Stimulated activated CD4-positive, alpha-beta T cell treated with anti-CD3 and anti-CD28 coated beads, Interleukin-1b, Interleukin-23, amount 100 ng/mL, for 1 hour (primary cell): ENCODE measurements around the gene PDPK1.
"Not testable (repeated sequence)": the region's sequence is repeated elsewhere in the genome, so short reads cannot be mapped to it uniquely, and the experiment has no call there.

Experiments
- DNase-seq, 2 donors: peaks; one replicate each; pipeline ENCODE4 v3.0.0-alpha.2; 2020; ENCODE audit warnings: low read depth in 2 of 2

PDPK1 gene

DNA sequence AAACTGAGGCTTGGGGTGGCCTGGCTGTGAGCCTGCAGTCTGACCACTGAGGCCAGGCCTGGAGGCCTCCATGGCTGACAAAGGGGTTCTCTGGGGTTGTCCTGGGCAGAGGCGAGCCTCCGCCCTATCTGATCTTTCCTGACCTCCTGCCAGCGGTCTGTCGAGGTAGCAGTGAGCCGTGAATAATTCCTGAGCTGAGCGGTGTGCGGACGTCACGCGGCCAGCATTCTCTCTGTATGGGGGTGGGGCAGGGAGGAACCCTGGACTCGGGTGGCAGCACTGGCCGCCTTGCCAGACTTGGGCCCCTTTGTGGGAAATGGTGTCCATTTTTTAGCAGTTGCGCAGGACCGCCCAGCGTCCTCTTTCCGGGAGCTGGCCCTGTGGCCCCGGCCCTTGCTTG lies 74.1 kb downstream of the PDPK1 start:
- not testable (repeated sequence) for DNase-seq

DNA sequence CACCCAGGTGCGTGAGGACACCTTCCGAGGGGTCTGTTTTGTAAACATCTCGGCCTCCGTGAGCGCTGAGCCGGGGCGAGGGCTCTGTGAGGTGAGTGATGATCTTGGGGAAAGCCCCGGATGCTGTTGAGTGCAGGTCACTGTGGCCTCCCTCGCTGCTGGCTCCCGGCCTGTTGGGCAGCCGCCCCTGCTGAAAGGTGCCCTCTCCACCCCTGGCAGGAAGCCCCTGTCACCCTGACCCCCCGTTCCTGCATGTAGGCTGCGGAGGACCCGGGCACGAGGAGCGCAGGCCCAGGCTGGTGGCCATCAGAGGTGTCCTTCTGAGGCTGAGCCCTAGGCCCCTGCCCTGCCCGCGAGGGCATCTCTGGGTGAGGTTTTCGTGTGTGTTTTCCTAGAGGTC lies 75.4 kb downstream of the PDPK1 start:
- DNase-seq, result not testable (repeated sequence)

DNA sequence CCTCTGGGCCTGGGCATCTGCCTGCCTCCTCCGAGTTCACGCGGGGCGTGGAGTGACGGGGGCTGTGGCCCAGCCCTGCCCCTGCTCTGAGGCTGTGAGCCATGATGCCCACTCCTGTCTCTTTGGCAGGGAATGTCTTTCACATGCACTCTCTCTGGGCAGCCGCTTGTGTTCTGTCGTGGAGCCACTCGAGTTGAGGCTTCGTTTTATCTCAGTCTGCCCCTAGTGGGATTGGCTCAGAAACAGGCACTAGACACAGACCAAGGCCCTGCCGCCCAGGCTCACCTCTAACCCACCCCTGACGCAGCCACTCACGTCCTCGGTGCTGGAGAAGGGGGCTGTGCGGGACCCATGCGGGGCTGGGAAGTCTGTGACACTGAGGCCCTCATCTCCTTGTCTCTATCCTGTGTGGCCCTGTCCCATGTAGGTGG lies 77.0 kb downstream of the PDPK1 start:
- DNase-seq, result no peak

DNA sequence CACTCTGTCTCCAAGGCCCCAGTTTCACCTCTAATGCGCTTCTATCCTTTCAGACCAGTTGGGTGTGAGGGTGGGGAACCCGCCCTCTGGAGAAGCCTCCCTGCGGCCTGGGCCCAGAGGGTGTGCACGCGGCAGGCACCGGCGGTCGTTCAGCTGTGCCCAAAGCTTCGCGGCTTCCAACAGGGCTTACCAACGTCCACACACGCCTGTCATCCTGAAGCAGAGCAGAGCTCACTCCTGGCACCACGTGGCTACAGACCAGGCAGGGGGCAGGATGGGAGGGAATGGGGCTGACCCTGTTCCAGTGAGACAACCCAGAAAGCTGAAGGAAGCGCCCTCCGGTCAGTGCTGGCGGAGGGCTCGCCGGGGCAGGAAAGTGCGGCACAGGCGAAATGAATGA lies 81.1 kb downstream of the PDPK1 start:
- not testable (repeated sequence) for DNase-seq

DNA sequence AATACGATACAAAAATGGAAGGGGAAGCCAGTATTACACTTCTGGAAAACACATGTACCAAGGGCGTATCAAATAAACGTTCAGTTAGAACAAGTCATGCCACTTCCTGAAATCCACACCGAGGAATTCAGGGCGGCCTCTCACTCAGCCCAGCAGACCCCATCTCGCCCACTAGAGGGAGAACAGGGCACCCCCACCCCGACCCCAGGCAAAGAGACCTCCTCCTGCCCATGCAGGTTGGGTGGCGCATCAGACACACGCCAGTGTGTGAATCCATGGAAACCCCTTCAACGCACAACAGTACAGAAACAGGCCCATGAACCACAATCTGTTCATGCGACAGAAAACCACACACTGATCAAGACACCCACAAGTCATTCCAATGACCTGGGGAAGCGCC lies 81.8 kb downstream of the PDPK1 start:
- DNase-seq, result not testable (repeated sequence)

DNA sequence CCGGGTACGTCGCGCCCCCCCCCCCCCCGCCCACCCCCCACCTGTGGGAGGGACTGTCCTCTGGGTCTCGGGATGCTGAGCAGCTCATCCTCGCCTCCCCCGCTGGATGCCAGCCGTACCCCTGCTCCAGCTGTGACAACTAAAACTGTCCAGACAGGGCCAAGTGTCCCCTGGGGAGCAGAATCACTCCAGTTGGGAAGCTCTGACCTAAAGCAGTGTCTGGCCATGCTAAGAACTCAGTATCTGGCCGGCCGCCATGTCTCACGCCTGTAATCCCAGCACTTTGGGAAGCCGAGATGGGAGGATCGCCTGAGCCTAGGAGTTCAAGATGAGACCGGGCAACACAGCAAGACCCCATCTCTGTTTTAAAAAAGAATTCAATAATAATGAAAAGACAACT lies 83.0 kb downstream of the PDPK1 start:
- not testable (repeated sequence) for DNase-seq

DNA sequence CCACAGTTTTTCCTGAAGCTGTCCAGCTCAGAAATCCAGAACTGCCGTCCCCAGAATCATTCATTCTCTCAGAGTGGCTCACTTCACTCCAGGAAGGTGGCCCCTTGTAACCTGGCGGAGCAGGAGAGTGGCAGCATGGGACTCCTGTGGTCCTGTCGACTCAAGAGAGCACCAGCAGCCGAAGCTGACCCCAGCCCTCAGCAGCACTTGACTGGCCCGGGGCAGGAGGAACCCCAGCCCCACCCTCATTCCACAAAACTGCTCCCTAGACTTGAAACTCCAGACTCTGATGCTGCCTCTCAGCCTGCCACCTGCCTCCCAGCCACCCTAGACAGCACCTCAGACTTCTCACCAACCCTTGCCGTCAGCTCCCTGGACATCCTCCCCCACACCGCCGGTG lies 83.6 kb downstream of the PDPK1 start:
- not testable (repeated sequence) for DNase-seq

DNA sequence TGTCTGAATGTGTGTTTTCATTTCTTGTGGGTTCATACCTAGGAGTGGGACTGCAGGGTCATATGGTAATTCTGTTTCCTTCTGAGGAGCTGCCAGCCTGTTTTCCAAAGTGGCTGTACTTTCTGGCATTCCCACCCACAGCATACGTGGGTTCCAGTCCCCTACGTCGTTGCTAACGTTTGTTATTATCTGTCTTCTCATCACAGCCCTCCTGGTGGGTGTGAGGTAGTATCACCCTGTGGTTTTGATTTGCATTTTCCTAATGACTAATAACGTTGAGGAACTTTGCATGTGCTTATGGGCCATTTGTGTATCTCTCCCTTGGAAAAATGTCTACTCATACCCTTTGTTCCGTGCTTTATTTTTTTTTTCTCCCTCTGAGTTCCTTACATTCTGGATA lies 89.3 kb downstream of the PDPK1 start:
- DNase-seq, result not testable (repeated sequence)

DNA sequence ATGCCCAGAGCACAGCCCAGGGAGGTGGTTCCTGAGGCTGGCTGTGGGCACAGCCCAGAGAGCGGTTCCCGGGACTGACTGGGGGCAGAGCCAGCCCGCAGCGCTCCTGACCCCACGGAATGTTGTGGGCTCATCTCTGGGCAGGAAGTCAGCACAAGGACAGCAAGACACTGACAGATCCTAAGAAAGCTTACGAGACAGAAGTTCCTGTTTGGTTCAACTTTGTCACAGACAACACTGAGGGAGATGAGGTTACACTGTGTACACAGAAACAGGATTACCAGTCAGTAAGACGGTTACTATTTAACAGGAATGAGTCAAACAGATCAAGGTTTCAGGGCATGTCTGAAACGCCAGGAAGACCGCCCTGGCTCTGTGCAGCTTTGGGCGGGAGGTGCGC lies 93.4 kb downstream of the PDPK1 start:
- DNase-seq, result not testable (repeated sequence)

DNA sequence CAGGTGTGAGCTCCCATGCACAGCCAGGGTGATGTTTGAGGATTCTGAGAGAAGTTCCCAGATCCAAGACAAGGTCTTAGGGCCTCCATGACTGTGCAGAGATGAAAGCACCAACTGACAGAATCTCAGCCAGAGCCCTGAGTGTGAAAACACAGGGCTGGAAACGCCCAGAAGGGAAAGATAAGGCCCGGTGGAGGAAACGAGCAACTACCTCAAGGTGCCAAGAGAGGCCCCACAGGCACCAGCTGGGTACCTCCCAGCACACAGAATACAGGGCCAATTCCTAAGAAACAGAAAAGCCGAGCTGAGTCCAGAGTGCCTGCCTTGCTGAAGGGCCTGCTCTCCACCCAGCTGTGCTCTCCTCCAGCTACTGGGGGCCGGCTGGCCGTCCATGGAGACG lies 94.5 kb downstream of the PDPK1 start:
- DNase-seq, result not testable (repeated sequence)

DNA sequence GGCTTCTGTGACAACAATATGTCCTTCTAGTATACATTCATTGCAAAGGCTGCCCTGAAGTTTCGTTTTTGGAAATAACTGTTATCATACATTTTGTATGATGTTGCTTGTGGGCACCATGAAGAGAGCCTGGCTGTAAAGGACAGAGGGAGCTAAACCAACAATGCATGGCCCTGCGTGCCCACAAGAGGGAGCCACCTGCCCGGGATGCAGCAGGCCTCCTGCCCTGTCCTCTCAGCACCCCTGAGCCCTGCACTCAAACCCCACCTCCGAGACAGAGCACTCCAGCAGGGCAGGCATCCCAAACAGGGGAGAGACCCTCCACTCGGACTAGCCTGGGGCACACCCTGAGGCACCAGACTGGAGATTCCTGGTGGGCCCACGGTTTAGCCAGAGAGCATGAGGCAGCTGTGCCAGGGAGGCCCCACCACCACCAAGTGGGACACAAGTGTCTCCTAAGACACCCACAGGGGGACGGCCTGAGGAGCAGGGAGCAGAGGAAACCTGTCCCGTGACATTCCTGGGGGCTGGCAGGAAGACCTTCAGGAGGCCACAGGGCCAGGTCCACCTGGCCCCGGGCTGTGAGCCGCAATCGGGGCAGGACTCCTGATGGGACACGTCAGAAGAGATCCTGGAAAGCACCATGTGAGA lies 101.4 kb downstream of the PDPK1 start:
- peak; percentile 18 to 27 for DNase-seq

DNA sequence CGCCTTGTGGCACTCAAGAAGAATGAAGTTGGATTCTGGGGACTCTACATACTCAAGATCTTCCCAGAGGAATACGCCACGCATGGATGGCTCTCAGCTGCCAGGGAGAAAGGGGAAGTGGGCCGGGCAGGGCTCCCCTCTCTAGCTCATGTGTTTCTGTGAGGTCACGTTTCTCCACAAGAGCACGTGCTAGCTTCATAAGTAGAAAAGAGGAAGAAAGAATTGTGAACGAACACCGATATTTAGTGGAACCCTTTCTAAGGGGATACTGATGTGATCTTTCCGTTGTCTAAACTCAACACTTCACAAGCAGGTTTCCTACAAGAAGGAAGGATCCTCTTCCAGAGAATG lies 101.9 kb downstream of the PDPK1 start:
- DNase-seq, result not testable (repeated sequence)

DNA sequence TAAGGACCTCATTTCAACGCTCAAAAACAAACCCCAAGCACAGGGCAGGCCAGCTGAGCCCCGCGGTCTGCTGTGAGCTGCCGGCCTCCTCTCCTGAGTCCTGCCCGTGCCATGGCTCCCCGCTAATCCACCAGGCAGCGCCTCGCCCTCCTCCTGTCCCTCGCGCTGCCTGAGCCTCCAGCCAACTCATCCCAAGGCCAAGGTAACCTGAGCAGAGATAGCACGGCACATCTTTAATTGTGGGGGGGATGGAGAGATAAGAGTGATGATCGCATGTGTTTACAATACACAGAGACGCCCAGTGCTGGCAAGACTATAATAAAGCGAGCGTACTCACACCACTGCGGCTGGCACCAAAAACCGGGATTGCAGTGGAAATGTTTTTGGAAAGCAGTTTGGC lies 104.7 kb downstream of the PDPK1 start:
- not testable (repeated sequence) for DNase-seq

DNA sequence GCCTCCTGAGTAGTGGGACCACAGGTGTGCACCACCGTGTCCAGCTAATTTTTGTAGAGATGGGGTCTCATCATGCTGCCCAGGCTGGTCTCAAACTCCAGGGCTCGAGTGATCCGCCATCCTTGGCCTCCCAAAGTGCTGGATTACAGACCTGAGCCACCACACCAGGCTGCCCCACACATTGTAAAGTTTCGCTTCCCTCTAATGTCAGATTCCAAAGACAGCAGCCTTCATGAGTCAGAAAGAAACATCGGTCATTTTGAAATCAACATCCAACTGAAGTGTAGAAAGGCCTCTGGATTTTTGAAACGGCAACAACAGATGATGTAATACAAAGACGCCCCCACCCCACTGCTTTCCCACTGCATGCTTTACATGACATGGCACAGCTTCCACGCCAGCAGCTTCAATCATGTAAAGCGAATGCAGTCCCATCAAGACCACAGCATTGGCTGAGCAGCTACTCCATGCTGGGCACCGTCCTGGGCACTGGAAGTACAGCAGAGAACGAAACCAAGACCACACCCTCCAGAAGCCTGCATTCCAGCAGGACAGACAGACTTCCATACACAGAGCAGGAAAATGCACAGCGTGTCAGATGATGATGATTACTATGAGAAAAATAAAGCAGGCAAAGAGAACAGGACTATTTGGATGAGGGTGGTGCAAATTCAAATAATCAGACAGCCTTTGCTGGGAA lies 107.1 kb downstream of the PDPK1 start:
- not testable (repeated sequence) for DNase-seq

DNA sequence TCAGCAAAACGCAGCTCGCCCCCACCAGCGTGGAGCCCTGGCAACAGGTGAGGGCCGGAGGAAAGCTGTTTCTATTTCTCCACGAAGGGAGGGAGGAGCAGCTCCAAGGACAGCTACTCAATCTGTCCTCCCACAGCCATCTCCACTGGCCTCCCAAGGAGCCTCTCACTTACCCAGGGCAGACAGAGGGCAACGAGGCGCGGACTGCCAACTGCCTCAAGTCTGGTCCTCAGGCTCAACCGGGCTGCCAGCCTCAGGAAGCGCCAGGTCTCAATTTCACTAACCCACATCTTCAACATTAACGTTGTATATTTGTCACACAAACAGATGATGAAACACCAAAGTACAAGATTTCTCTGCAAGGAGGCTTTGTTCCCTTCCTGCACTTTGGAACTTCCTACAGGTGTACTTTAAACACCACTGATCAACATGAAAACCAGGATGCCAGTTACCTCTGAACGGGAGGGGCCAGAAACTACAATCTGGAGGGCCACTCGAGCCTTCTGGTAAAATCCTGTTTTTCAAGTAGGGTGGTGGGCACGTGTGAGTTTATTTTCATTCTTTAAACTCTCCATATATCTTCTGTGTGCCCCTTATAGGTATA lies 113.5 kb downstream of the PDPK1 start:
- not testable (repeated sequence) for DNase-seq
